CD14-positive monocyte (primary cell): ENCODE measurements around the gene YPEL3. TPM values are rescaled to one million over a fixed set of nuclear protein-coding genes. Genes with fewer than 3 reads are reported as not detected.
A peak's percentile ranks its signal among the peaks of the same experiment; 100 is the strongest.

Experiments used
- DNase-seq, 3 donors: peaks; one replicate each; pipeline ENCODE4 v3.0.0-alpha.2; 2011 to 2022
- H2AFZ ChIP-seq: 2 replicates; pipeline ENCODE4 v1.6.0; 2012; ENCODE audit warnings: mild to moderate bottlenecking, low read depth, low read length, inconsistent platforms; ENCODE audit not compliant: insufficient read depth, poor library complexity, severe bottlenecking
- H3K27ac ChIP-seq, 2 donors: 1 replicate in 1 of 2; 2 replicates in 1 of 2; pipeline ENCODE4 v1.5.1; 2012 to 2013; ENCODE audit warnings: low read length in 2 of 2, control low read depth in 1 of 2, inconsistent platforms in 1 of 2, low read depth in 1 of 2, mild to moderate bottlenecking in 1 of 2
- H3K27me3 ChIP-seq, 2 donors: one replicate each; pipeline versions ENCODE4 v1.6.0 to v1.6.1; 2011 to 2013; ENCODE audit warnings: low read length in 2 of 2; ENCODE audit not compliant: control insufficient read depth in 2 of 2, insufficient read depth in 2 of 2
- H3K36me3 ChIP-seq, 2 donors: replicated peaks in 1 of 2; 1 replicate in 1 of 2; 2 replicates in 1 of 2; pipeline versions ENCODE4 v1.5.1 to v1.6.1; 2012 to 2013; ENCODE audit warnings: low read length in 2 of 2, control low read depth in 1 of 2, inconsistent platforms in 1 of 2, mild to moderate bottlenecking in 1 of 2; ENCODE audit not compliant: insufficient read depth in 2 of 2, control insufficient read depth in 1 of 2
- H3K4me1 ChIP-seq, 2 donors: 1 replicate in 1 of 2; 2 replicates in 1 of 2; pipeline versions ENCODE4 v1.5.1 to v1.6.1; 2012 to 2013; ENCODE audit warnings: low read length in 2 of 2, control low read depth in 1 of 2, inconsistent platforms in 1 of 2, mild to moderate bottlenecking in 1 of 2, moderate library complexity in 1 of 2; ENCODE audit not compliant: insufficient read depth in 2 of 2, control insufficient read depth in 1 of 2
- H3K4me2 ChIP-seq: replicated peaks from 2 replicates; pipeline ENCODE3; 2012; ENCODE audit warnings: low read length, moderate library complexity, mild to moderate bottlenecking; ENCODE audit not compliant: poor library complexity, severe bottlenecking; ENCODE audit errors: extremely low read depth
- H3K4me3 ChIP-seq, 3 experiments: fragments of 200-600 bp in 1 of 3; sonication (generic) in 1 of 3; replicated peaks in 1 of 3; 1 replicate in 2 of 3; 2 replicates in 1 of 3; pipeline ENCODE4 v1.5.1; 2011 to 2013; ENCODE audit warnings: low read length in 3 of 3, mild to moderate bottlenecking in 3 of 3, control low read depth in 2 of 3, low read depth in 2 of 3, inconsistent platforms in 1 of 3, moderate library complexity in 1 of 3
- H3K79me2 ChIP-seq: 2 replicates; pipeline ENCODE4 v1.6.0; 2012; ENCODE audit warnings: mild to moderate bottlenecking, control low read depth, inconsistent platforms, low read length, moderate library complexity; ENCODE audit not compliant: insufficient read depth
- H3K9ac ChIP-seq: 2 replicates; pipeline ENCODE4 v1.6.0; 2017; ENCODE audit warnings: low read length, mild to moderate bottlenecking; ENCODE audit not compliant: insufficient read depth, poor library complexity, severe bottlenecking
- H3K9me3 ChIP-seq, 2 donors: replicated peaks in 1 of 2; 1 replicate in 1 of 2; 2 replicates in 1 of 2; pipeline versions ENCODE4 v1.5.1 to v1.6.1; 2012 to 2013; ENCODE audit warnings: low read length in 2 of 2, control low read depth in 1 of 2; ENCODE audit not compliant: control insufficient read depth in 1 of 2, insufficient read depth in 1 of 2
- H4K20me1 ChIP-seq: 2 replicates; pipeline ENCODE4 v1.6.0; 2012; ENCODE audit warnings: mild to moderate bottlenecking, low read length, control low read depth, moderate library complexity; ENCODE audit not compliant: insufficient read depth
- H3K27ac Mint-ChIP-seq, 7 donors: one replicate each; pipeline ENCODE4 v1.8.0; 2020; ENCODE audit warnings: mild to moderate bottlenecking in 7 of 7, mixed read lengths in 7 of 7, moderate library complexity in 6 of 7, inconsistent platforms in 2 of 7
- H3K27me3 Mint-ChIP-seq, 3 donors: one replicate each; pipeline ENCODE4 v1.8.0; 2021 to 2022; ENCODE audit warnings: low read depth in 3 of 3, mild to moderate bottlenecking in 3 of 3, mixed read lengths in 3 of 3, moderate library complexity in 3 of 3, inconsistent platforms in 1 of 3
- H3K36me3 Mint-ChIP-seq, 2 donors: one replicate each; pipeline ENCODE4 v1.8.0; 2020; ENCODE audit warnings: mixed read lengths in 2 of 2, inconsistent platforms in 1 of 2, mild to moderate bottlenecking in 1 of 2
- H3K4me1 Mint-ChIP-seq: one replicate; pipeline ENCODE4 v1.8.0; 2020; ENCODE audit warnings: mild to moderate bottlenecking, mixed read lengths
- H3K4me3 Mint-ChIP-seq, 2 donors: one replicate each; pipeline ENCODE4 v1.8.0; 2020; ENCODE audit warnings: mild to moderate bottlenecking in 2 of 2, mixed read lengths in 2 of 2, moderate library complexity in 1 of 2
- H3K9me3 Mint-ChIP-seq, 7 donors: one replicate each; pipeline ENCODE4 v1.8.0; 2020 to 2022; ENCODE audit warnings: mixed read lengths in 7 of 7, mild to moderate bottlenecking in 6 of 7, moderate library complexity in 6 of 7, inconsistent platforms in 2 of 7
- WGBS: methylation state at CpG from one replicate; pipeline ENCODE4 v1.1.5; 2013; ENCODE audit warnings: missing lambda C conversion rate; ENCODE audit not compliant: insufficient coverage; 5-methylcytosine and 5-hydroxymethylcytosine counted together
- intact Hi-C, 2 donors: fragments of 100-400 bp; cut with micrococcal nuclease; formaldehyde crosslinking; loops; one replicate each; pipeline versions ENCODE4 v1.15.0 to v1.15.1; 2023
- polyA plus RNA-seq, 3 donors: library from polyadenylated mRNA; depleted of rRNA in 1 of 3; unstranded in 2 of 3; stranded (reverse) in 1 of 3; fragments of 300-500 nt in 2 of 3; fragments of >200 nt in 1 of 3; fragmentation: Illumina TruSeq in 2 of 3; gene quantifications; 1 replicate in 2 of 3; 2 replicates in 1 of 3; pipeline ENCODE4 v1.2.3, GENCODE V29; 2012 to 2021
- TF ChIP-seq, protein P1 (sequence below): fragments of 200-600 bp; IDR thresholded peaks from one replicate; pipeline ENCODE4 v1.8.0; 2022; ENCODE audit warnings: antibody characterized with exemption, mild to moderate bottlenecking

Gene YPEL3
- polyA plus RNA-seq, 3 donors: 182 to 283 (median 235) TPM

DNA sequence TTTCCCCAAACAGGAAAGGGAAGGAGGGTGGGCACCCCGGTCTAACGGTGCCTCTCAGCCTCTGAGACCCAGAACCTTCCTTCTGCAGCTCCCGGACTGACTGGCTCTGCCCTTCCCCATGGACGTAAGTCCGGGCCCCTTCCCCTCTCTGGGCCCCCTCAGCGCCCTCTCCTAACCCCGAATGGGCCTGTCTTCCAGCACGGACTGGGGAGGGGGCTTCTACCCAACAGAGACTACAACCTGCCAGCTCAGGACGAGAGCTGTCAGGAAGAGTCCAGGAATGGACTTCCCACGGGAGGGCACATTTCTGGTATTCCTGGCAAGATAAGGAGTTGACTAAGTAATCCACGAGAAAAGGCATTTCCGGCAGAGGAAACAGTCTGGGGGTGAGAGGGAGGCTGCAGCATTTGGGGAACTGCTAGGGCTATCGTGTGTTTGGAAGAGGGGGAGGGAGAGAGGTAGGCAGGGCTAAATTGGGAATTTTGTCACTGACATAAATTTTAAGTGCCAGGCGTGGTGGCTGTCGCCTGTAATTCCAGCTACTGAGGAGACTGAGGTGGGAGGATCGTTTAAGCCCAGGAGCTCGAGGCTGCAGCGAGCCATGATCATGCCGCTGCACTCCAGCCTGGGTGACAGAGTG lies 42.5 kb downstream of the YPEL3 start:
- Histone ChIP-seq H3K9ac (peak overlapping the region; percentile 38), H3K27me3 (no peaks in the 10 kb centered on the region), H3K27ac (peak overlapping the region in 1 of 2 donors; percentile 49), H3K36me3 (no peaks in the 10 kb centered on the region), H3K4me1 (peaks cover 11 to 18% of the 10 kb centered on the region in 2 donors), H4K20me1 (no peaks in the 10 kb centered on the region), H3K4me2 (peak overlapping the region; percentile 100), H3K79me2 (peaks cover 2% of the 10 kb centered on the region), H3K4me3 (peak overlapping the region; percentile 49 to 81 (median 57)), H2AFZ (peak overlapping the region; percentile 83), H3K9me3 (no peaks in the 10 kb centered on the region)
- DNase-seq: no peak
- H3K4me1 Mint-ChIP-seq: peaks cover 16% of the 10 kb centered on the region
- intact Hi-C loops: no loop called here
- peak overlapping the region; percentile 61 to 73 for H3K4me3 Mint-ChIP-seq
- H3K36me3 Mint-ChIP-seq: no peaks in the 10 kb centered on the region
- 7% methylated on average over 15 of the region's 19 CpGs for WGBS
- peaks cover 0 to 3% (median 0%) of the 10 kb centered on the region in 7 donors for H3K9me3 Mint-ChIP-seq
- H3K27ac Mint-ChIP-seq: peak overlapping the region in 2 of 7 donors; percentile 36 to 66
- H3K27me3 Mint-ChIP-seq: peaks cover 0 to 1% (median 0%) of the 10 kb centered on the region in 3 donors
- TF ChIP-seq, protein P1, sequence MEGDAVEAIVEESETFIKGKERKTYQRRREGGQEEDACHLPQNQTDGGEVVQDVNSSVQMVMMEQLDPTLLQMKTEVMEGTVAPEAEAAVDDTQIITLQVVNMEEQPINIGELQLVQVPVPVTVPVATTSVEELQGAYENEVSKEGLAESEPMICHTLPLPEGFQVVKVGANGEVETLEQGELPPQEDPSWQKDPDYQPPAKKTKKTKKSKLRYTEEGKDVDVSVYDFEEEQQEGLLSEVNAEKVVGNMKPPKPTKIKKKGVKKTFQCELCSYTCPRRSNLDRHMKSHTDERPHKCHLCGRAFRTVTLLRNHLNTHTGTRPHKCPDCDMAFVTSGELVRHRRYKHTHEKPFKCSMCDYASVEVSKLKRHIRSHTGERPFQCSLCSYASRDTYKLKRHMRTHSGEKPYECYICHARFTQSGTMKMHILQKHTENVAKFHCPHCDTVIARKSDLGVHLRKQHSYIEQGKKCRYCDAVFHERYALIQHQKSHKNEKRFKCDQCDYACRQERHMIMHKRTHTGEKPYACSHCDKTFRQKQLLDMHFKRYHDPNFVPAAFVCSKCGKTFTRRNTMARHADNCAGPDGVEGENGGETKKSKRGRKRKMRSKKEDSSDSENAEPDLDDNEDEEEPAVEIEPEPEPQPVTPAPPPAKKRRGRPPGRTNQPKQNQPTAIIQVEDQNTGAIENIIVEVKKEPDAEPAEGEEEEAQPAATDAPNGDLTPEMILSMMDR: no peak

DNA sequence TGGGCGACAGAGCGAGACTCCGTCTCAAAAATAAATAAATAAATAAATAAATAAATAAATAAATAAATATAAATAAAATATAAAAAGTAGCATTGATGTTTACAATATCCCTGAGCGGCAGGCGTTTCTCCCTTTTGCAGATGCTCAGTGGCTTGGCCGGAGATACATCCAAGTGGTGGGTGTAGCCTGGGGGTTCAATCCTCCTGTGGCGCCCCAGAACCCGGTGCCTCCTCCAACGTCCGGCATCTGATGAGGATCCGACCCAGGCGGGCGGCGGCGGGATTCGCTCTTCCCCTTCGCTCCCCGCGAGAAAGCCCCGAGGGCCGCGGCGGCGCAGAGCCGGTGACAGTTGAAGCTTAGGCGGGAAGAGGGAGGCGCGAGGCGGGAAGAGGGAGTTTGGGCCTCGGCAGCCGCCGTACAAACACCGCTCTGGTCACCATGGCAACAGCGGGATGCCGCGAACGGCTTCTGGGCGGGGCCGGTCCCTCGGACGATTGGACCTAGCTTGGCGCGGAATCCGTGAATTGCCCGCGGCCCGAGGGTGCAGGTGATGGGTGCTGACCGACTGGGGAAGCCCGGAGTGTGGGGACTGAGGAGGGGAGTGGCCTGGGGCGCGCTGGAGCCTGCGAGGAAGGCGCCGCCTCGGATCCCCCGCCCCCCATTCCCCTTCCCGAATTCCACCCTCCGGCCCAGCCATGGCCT lies 43.2 kb downstream of the YPEL3 start:
- Histone ChIP-seq H3K27ac (peak overlapping the region in 1 of 2 donors; percentile 49), H3K79me2 (peaks cover 2% of the 10 kb centered on the region), H3K9me3 (no peaks in the 10 kb centered on the region), H3K4me2 (peak overlapping the region; percentile 100), H4K20me1 (no peaks in the 10 kb centered on the region), H3K4me1 (peaks cover 11 to 18% of the 10 kb centered on the region in 2 donors), H3K36me3 (no peaks in the 10 kb centered on the region), H2AFZ (peak overlapping the region; percentile 83), H3K4me3 (peak overlapping the region; percentile 49 to 81 (median 57)), H3K9ac (peak overlapping the region; percentile 38), H3K27me3 (no peaks in the 10 kb centered on the region)
- intact Hi-C loops: no loop called here
- peak; percentile 87 to 91 (median 88) for DNase-seq
- Mint-ChIP-seq H3K4me3 (peak overlapping the region; percentile 71 to 86), H3K27me3 (peaks cover 0 to 1% (median 0%) of the 10 kb centered on the region in 3 donors), H3K4me1 (peaks cover 18% of the 10 kb centered on the region), H3K9me3 (peaks cover 0 to 3% (median 0%) of the 10 kb centered on the region in 7 donors), H3K27ac (peak overlapping the region in 5 of 7 donors; percentile 40 to 61 (median 50)), H3K36me3 (no peaks in the 10 kb centered on the region)
- TF ChIP-seq, protein P1: no peak
- WGBS: under 1% methylated on average over 41 of the region's 58 CpGs
